NCI-H1930 (cell line): ENCODE data around the gene DPYD.
A peak's percentile ranks its signal among the peaks of the same experiment; 100 is the strongest.

Experiments
- DNase-seq, 2 experiments: peaks; one replicate each; lab custom pipeline; 2025; lab: John Stamatoyannopoulos, UW

DPYD gene

DNA sequence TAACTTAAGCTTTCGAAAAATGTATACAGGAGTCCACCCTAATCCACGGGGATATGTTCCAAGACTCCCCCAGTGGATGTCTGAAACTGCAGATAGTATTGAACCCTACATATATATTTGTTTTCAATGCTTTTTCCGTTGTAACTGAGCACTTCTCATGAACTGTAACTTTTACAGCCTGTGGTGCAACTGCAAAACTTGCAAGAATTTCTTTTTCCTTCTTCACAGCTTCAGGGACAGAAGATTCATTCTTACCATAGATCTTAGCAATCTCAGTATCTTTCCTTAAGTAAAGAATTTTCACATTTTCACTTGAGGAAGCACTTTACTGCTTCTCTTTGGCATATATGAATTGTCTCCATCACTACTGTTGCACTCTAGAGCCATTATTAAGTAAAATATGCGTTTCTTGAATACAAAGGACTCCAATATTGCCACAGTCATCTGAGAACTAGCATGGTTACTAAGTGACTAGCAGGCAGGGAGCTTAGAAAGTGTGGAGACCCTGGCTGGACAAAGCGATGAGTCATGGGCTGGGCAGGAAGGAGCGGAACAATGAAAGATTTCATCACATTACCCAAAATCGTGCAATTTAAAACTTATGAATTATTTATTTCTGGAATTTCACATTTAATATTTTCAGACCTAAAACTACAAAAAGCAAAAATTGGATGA, 14.1 kb downstream of the DPYD start:
- DNase-seq, result no peak

DNA sequence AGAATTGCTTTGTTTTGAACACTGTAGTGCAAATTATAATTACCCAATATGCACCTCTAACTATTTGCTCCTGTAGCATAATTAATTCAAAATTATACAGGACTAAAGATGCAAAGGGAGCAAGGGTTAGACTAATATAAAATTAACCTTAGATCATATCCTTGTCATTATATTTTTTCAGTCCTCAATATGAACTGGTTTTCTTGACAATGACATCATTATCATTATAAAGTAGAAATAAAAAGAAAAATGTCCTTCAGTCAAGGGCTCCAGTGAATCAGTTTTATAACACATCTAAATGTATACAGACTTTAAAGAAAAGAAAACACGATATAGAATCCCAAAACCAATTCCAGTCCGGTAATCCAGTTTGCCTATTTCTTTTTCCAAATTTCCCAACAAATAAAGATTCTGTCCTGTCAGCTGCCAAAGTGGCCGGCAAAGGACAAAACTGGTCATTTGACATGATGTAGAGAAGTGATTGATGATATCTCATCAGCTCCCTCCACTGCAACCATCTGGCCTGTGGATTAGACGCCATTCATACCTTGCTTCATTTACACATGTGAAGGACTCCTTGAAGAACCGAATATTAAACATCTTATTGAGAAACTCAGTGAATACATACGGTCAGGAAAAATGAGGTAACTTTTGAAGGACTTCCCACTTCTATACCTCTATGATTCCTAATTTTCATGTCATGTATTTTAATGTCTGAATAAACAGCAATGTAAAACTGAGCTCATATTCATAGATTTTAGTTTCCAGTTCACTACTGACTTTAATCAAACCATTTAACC, 15.5 kb downstream of the DPYD start:
- DNase-seq, result no peak

DNA sequence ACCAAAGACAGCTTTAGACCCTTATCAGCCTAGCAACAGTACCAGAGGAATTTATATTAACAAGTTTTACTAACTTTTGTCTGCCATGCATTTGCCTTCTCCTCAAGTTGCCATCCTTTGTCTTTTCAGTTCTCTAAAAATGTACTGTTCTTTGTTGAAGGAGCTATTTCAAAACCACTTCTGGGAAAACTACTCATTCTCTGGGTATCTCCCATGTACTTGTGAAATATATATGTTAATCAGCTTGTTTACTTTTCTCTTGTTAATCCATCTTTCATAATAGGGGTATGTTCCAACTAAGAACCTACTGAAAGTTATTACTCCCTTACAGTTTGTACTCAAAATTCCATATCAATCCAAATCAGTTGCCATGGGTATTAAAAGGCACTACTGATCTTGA, 16.3 kb downstream of the DPYD start:
- DNase-seq, result no peak

DNA sequence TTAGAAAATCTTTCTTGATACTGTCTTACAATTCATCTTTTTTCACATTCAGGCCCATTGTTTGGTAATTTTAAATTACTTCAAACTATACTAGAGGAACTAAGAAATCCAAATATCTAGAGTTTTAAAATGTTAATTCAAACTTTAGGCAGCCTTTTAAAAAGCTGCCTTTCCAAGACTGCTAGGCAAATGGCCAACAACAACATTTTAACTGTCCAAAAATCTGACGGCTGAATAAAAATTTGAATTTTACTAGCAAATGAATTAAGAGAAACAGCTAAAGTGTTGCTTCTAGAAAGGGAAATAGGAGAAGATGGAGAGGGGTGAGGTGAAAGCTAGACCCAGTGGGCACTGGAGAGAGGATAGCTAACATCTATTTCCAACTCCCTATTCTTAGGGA, 17.2 kb downstream of the DPYD start:
- DNase-seq, result no peak

DNA sequence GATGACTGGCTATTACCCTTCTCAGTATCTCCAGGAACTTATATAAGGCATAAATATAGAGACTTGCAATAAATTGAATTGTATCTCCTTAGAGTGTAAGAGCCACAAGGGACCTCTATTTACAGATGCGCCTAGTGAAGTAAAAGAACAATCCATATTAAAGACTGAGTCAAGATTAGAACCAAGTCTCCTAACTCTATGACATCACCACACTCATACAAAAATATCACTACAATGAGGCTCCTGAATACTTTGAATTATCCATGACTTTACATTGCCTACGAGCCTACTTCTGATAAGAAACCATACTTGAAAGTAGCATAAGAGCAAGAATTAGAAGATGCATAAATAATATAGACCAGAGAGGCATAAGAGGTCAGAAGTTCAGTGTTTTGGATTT, 18.8 kb downstream of the DPYD start:
- no peak for DNase-seq

DNA sequence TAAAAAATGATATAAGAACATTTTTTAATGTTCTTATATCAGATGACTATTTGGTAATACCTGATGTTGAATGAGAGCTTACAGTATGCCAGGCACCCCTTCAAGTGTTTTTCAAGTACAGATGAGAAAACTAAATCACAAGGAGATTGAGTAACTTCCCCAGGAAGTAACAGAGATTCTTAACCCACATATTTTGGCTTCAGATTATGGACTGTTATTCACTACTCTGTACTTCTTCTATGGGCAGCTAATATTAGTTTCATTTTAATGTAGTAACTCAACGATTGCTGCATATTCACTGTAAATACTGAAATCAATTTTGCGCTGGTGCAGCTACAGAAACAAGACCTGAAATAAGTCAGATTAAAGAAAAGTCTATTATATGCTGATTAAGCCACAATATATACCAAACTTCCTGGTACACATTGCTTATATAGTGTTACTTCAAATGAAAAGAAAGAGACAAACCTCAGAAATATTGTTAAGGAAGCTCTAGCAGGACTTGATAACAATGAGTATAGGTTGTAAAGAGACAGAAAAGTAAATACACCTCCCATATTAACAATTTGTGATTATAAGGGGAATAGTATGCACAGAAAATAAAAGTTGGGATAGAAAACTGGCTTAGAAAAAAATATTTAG, 19.7 kb downstream of the DPYD start:
- no peak for DNase-seq

DNA sequence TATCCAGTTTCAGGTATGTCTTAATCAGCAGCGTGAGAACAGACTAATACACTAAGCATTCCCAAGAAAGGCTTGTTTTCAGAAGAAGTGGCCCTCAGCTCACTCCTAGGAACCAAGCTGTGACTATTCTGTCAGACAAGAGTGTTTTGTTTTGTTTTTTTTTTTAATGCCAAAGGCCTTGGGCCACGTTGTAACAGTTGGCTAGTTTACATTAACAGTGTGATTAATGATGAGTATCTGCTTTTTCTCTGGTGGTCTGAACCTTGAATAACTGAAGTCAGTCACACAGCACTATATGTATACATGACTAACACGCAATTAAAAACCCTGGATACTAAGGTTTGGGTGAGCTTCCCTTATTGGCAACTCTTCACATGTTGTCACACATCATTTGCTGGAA, 21.9 kb downstream of the DPYD start:
- no peak for DNase-seq

DNA sequence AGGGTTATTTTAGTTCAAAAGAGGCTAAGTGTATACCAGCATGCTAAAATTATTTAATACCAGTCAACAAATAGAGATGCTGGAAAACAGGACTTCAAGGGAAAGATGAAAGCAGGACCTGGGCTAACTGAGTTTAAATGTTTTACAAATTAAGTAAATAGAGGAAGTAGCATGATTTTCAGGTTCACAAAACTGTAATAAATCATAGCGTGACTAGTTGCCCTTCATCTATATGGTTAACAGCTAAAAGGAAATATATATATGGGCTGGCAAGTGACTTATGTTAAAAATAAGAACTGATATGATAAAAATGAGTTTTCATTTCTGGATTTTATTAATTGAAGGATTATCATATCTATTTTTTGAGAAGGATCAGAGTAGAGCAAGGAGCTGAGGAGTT, 25.6 kb downstream of the DPYD start:
- DNase-seq, result no peak

DNA sequence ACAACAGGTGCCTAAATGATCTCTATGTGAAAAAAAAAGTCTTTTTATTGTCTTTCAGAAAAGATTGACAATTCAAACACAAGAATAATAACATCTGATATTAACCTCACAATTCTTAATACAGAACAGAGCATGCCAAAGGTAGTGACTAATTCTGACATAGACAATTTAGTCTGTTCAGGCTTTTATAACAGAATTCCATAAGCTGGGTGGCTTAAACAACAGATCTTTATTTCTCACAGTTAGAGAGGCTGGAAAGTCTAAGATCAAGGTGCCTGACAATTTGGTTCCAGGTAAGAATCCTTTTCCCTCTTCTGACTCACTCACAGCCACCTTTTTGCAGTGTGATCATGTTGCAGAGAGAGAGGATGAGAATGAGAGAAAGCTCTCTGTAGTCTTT, 27.0 kb downstream of the DPYD start:
- no peak for DNase-seq

DNA sequence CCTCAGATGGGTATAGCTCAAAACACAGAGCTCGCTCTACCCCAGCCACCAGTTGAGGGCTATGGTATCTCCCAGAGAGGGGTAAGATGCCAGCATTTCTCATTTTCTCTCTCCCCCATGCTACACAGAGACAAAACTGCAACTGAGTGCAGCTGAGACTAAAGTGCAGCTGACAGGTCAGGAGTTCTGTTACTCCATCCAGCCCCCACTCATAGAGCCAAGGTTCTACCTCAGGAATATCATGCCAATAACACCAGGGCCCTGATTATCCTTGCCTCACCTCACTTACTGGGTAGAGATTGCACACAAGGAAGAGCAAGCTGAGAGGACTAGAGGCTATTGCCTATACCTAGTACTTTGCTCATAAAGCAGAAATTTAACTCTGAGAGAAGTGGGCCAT, 34.6 kb downstream of the DPYD start:
- no peak for DNase-seq

DNA sequence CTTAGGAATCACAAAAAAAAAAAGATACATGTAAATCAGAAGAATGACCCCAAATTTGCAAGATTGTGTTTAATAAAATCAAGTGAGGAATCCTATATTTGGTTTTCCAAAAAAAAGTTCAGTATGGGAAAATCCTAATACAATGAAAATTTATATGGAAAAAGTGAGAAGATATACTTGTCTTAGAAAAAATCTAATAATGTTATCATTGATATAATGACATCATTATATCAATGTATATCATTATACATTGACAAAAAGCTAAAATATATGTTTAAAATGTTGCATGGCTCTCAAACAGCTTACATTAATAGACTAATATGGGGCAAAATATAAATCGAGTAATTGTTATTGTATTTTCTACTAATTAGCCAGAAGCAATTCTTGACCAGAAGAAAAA, 37.0 kb downstream of the DPYD start:
- DNase-seq, result no peak

DNA sequence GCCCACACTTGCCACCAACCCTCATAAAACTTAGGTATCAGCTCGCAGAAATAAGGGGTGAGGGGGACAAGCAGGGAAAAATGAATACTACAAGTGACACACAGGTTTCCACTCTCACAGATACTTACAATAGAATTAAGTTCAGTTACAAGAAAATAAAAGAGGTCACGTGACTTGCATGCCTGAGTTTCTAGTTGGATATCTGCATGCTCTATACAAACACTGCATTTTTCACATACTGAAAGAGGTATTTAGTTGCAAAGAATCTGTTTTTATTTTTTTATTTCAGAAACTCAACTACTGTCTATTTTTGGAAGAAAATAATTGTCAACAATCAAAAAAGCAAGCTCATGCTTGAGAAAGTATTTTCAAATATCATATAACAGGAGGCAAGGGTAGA, 43.5 kb downstream of the DPYD start:
- no peak for DNase-seq

DNA sequence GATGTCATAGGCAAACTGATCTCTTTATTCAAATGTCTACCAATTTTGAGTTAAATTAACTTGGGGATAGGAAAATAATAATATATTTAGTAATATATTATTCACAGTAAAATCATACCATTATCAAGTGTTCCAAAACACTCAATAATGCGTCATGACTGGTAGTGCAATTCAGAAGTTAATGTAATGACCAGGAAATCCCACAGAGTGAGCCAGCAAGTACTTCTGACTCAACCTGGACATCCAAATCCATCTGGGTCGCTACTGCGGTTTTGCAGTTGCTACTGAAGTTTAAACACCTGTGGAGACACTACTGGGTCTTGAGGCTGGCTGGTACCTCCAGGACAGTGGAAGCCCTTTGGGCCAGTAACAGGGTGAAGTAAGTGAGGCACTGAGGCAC, 44.8 kb downstream of the DPYD start:
- no peak for DNase-seq

DNA sequence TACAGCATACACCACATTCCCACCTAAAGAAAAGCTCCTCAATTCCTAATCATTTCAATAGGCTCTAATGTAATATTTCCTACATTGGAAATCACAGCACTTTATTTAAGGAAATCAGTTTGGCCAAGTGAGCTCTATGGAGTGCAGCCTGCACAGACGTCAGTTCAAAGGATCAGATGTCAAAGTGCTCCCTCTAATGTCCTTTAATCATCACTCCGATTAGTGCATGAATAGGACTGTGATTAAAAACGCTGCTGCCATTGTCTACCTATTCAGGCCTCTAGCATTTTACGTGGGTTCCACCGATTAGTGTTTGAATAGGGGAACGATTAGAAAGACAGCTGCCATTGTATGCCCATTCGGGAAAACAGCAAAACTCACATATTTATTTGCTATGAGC, 50.2 kb downstream of the DPYD start:
- peak; percentile 86 to 89 for DNase-seq

DNA sequence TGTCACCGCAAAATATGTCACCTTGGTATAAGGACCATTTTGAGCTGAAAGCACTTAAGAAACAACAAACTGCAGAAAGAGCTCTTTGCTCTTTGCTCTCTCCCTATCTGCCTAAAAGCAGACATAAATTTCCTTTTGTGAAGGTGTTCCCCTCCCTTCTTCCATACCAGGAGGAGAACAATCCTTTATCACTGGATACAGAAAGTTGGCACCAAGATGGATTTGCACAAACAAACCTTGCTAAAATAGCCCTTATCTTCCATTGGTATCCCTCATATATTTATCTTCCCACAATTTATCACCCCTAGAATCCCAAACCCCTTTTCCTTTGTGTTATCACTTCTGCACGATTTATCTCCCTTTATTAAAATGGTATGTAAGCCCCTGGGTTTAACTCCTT, 51.4 kb downstream of the DPYD start:
- no peak for DNase-seq

DNA sequence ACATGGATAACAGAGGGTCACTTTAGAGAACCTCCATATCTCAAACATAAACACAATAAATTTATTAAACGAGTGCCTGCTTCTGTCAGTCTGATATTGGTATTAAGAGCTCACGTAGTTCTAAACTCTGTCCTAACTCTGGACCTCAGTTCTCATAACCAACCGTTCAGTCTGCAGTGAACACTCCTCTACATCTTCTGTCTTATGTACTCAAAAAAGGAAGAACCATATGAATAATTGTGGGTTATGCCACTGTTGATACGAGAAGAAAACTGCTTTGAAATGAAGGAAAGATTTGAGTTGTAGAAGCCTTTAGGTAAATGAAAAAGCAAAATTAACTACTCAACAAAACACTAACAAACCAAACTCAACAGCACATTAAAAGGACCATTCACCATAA, 53.7 kb downstream of the DPYD start:
- DNase-seq, result no peak

DNA sequence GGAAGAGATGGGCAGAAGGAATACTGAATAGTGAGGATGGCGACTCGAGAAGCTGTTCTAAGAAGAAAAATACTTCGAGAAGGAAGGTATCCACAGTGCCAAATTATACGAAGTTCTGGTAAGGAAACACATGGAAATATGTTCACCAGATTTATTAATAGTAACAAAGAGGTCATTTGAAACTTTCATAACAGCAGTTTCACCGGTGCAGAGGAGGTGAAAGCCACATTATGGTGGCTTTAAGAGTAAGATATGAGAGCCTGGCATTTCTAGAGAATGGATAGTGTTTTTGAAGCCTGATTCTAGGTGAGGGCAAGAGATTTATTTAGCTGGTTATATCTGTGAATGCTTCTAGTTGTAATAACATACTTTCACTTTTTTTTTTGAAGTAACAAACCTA, 56.2 kb downstream of the DPYD start:
- DNase-seq, result no peak

DNA sequence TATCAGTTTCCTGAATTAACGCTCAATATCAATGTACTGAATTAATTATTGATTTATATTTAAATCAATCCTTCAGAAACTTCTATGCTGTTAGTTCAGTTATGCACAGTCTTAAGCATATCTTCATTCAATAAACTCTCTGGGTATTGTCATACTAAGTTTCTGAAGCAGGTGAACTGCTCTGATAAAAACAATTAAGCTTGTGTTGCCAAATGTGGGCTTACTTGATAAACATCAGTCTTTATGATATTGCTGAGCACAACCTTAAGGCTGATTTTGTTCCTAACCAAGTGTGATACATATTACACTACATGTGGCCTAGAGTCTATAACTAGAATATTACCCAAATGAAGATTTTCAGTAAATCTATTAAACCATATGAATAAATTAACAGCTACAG, 67.6 kb downstream of the DPYD start:
- no peak for DNase-seq

DNA sequence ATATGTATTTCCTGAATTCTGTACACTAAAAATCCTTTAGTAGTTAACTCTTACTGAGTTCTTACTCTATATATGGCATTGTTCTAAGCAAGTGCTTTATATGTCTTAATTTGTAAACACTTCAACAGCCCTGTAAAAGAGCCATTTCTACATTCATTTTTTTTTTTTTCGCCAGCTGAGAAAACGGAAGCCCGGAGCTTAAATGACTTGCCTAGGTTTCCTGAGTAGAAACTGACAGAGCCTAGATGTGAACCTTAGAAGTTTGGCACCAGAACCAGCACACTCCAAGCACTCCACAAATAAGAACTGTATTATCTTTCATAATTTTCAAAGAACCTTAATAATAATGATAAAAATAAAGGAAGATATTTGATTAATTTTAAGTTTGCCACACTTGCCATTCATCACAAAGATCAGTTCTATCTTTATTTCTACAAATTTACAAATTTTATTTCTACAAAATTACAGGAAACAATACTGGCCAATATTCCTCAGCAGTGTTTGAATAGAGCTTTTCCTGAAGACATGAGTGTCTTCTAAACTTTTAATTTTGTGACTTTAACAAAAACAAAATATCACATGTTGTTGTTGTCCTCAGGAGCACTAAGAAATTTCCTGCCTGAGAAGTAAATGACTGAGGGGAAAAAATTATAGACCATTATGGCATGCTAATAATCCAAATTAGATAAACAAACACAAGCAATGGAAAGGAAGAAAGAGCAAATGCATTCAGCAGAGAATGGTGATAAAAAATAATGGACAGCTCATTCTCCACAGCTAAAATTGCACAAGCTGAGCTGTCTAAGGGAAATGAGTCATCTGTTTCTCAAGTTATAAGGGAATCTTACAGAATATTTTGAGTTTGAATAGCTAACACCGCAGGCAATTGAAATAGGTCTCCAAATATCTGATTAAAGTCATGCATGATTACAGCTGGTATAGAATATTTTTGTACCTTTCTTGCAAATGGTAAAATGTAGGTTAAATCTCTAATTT, 71.2 kb downstream of the DPYD start:
- peak; percentile 59 to 70 for DNase-seq

DNA sequence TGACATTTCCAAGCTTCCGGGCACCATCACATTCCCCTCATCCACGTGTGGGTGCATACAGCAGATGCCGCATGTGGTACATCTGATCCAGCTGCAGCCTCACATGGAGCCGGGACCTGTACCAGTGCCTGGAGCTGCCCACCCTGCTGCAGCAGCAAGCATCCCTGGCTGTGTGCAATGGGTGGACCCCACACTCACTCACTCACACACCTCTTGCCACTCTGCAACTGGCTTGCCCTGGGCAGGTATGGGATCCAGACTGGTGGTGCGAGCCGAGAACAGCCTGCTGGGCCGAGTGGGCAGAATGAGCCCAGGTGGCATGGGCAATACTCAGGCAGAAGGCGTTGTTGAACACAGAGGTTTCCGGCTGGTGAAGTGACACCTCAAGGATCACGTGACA, 75.0 kb downstream of the DPYD start:
- DNase-seq, result no peak

DNA sequence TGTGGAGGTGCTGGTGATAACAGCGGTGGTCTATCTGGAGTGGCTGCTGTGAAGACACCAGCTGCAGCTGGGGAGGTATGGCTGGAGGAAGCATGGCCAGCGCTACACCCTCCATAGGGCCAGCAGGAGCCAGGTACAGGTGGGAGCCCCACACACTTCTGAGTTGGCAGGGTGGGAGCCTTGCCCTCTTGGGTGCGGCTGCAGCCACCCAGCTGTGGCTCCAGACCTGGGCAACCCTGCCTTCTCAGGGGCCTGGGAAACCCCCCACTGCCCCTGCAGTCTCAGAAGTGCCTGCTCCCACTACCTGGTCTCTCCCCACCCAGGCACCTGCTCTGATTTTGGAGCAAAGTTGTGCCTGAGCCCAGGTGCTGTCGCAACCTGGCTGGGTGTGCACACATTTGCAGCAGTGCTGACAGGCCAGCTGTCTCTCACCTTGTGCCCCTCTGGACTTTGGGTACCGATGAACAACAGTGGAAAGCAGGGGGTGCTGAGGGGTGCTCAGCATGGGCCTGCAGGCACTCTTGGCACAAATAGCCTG, 76.2 kb downstream of the DPYD start:
- no peak for DNase-seq

DNA sequence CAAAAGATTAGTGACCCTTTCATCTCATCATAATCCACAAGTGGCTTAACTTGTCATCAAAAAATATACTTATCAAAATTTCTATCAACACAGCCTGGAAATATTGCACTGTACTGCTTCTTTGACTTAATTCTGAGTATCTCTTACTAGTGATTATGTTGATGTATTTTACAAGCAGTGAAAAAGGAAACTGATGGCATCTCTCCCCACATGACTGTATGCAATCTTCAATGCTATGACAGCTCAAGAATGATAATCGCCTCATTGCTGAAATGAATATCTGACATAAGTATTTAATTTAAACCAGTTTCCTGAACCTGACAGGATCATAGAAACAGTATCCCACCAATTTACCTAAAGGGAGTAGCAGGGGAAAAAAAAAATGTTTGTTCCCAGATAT, 79.5 kb downstream of the DPYD start:
- no peak for DNase-seq
